GM21423 (cell line): ENCODE data around the gene GLIS1.

ENCODE experiments used
- ATAC-seq: cut with Tn5 transposase; IDR thresholded peaks from one replicate; pipeline ENCODE4 v1.9.1; 2021; ENCODE audit warnings: mild to moderate bottlenecking, moderate library complexity; ENCODE audit not compliant: unreplicated experiment

Gene GLIS1

DNA sequence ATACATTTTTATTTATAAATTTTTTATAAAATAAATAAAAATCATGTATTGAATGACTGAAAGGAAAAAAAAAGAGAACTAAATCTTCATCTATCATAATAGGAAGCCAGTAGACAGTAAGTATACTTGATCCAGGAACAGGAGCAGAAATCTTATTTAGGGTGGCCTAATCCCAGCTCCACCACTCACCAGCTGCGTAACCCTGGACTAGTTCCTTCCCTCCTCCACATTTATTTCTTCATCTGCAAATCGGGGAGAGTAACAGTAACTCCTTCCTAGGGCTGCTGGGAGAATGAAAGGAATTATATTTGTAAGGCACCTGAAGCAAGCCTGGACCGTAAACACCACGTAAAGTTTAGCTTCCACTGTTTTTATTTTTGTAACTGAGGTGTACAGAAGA, 17.9 kb downstream of the GLIS1 start:
- no peak for ATAC-seq

DNA sequence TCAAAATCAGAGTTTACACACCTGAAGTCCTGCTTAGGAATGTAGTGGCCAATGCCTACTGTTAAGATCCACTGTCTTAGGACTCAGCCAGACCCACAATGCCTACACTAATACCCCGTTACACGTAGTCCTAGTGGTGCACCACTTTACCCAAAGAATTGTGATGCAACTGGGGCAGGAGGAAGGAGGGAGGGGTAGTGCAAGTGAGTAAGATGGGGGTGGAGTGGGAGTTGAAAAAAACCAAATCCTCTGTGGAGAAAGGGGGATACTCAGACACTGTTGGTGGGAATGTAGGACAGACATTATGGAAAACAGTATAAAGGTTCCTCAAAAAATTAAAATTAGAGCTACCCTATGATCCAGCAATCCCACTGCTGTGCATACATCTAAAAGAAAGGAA, 19.5 kb downstream of the GLIS1 start:
- ATAC-seq: no peak

DNA sequence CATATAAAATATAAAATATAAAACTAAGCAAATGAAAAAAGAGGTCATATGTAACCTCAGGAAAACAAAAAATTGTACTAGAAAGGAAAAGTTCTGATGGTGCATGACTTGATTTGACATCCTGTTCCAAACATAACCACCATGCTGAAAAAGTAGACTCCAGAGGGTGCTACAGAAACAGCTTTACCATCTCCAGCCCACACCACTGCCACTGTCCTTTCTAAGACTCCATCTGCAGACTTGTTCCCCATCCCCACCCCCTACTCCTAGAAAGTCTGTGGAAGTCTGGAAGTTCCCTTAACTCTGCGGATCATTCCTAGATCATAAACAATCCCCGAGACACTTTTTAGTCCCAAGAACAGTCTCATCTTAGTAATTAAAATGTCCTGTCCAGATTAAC, 20.5 kb downstream of the GLIS1 start:
- ATAC-seq: no peak

DNA sequence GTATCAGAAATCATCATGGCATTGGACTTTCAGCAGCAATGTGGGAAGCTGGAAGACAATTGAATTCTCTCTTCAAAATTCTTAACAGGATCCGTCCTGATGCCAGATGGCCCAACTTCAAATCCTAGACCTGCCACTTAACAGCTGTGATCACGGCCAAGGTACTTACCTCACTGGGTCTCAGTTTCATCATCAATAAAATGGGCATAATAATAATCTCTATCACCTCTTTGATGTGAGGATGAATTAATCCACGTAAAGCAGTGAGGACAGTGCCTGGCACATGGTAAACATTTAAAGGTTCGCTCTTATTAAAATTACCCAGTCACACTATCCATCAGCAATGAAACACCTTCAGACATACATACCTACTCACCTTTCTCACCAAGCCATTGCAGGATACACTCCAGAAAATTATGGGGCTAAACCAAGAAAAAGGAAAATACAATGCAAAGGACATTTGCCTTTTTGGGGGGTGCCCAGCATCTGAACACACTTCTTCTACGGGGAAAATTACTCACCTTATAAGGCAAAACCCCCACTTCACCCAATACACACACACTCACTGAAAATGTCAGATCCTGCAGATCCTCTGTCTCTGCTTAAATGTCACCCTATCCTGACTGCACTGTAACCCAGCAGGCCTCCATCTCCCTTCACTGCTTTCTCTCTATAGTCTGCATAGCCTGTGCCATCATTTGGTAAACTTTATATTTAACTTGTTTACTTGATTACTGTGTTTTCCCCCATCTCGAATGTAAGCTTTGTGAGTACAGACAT, 21.7 kb downstream of the GLIS1 start:
- no peak for ATAC-seq

DNA sequence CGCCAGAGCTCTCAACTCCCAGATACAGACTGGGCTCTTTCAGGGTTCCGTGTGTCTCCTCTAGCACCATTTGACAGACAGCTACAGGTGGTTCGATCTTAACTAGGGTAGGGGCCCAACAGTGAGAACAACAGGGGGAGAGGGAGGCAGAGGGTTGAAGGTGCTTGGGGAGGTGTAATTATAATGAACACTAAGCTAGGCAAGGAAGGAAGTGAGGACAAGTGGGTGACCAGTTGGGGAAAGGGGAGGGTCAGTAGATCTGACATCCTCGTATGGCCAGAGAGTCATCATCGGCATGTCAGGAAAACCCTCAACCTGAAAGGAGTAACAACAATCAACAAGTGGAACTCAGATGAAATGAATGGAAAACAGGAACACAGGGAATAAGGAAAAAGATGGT, 22.8 kb downstream of the GLIS1 start:
- ATAC-seq: no peak

DNA sequence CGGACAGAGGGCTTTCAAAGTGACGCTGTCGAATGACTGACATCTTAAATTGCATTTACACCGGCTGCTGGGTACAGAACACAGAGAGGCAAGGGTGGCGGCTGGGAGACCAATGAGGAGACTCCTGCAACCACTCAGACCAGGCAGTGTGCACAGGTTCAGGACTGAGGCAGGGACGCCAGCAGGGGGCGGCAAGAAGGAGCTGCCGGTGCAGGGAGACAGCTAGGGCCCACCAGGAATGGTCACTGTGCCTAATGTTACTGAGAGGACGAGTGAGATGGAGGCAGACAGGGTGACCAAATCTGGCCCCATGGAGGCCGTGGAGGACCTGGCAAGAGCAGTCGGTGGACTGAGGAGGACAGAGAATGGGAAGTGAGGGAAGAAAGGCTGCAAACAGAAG, 23.5 kb downstream of the GLIS1 start:
- ATAC-seq: no peak

DNA sequence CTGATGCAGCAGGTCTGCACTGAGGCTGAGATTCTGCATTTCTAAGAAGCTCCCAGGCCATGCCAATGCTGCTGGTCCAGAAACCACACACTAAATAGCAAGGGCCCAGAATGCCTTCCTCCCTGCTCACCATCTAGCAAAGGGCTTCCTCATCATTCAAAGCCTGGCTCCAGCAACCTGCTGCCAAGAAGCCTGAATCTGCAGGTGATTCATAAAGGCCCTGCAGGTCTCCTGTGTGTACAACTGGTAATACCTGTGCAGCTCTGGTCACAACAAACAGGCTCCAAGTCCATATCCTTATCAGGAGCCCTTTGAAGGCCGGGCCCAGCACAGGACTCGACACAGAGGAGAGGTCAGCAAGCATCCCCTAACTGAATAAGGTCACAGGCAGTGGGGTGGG, 26.7 kb downstream of the GLIS1 start:
- no peak for ATAC-seq

DNA sequence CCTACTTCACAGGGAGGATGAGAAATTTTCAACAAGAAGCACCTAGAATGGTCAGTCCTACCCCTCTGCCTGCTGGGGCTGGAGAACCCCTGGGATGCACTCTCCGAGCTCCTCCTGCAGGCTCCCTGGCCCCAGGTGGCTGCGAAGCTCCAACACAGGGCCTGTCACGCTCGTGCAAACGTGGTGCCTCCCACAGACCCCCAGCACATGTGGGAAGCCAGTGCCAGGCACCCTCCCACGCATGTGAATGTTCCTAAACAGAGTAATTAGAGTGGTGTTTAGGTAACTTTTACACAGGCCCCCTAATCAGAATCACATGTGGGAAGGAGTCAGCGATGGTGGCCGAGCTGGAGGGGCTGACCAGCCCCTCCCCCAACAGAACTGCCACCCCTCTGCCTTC, 28.4 kb downstream of the GLIS1 start:
- ATAC-seq: no peak

DNA sequence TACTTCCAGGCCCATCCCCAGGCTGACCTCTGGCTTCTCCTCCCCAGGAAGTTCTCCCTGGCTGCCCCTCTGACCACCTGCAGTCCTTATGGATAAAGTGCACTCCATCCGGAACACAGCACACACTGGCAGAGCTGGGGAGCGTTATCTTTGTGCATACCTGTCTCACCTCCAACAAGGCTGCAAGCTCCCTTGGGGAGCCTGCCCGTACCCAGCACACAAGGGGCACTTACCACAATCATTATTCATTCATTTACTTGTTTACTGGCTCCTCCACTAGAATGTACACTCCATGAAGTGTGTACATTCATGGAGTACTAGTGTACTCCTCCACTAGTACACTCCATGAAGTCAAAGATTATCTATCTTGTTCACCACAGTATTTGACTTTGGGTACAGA, 30.3 kb downstream of the GLIS1 start:
- no peak for ATAC-seq

DNA sequence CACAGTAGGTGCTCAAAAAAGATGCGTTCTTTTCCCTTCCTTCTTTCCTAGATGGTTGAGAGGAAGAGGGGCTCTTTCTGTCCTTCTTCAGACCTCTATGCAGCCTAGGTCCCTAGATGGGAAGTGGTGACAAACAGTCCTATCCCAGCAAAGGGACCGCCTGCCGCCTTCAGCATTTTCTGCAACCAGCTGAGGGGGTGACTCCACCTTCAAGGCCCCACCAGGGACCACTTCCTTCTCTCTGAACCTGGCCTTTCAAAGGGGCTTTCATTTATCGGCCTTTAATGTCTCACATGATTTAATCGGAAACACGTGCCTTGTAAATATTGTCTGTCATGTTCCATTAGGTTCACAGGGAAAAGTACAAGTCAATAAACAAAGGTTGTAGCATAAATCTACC, 32.6 kb downstream of the GLIS1 start:
- no peak for ATAC-seq

DNA sequence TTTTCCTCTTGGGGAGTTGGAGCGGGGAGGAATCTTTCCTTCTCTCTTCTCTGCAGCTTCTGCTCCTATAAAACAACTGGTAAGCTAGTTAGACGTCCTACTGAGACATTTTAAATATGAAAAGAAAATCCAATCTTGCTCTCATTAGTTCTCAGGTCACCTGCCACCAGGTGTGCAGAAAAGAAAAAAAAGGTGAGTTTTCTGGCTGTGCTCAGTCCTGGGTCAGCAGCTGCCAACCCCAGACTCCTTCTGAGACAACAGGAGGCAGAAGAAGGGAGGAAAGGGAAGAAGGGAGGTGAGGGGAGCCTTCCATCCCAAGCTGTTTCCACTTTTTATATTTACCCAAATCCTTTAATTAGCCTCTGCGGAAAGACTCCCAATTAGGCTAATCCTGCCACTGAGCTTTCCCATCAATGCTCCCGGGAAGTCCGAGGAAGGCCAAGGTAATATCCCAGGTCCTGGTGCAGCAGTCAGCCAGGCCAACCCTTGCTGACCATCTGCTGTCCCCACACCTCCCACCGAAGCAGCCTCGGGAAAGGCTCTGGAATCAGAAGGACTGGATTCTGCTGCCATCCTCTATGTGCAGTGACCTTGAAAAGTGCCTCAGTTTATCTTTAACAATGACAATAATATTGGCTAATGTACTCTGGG, 33.4 kb downstream of the GLIS1 start:
- no peak for ATAC-seq

DNA sequence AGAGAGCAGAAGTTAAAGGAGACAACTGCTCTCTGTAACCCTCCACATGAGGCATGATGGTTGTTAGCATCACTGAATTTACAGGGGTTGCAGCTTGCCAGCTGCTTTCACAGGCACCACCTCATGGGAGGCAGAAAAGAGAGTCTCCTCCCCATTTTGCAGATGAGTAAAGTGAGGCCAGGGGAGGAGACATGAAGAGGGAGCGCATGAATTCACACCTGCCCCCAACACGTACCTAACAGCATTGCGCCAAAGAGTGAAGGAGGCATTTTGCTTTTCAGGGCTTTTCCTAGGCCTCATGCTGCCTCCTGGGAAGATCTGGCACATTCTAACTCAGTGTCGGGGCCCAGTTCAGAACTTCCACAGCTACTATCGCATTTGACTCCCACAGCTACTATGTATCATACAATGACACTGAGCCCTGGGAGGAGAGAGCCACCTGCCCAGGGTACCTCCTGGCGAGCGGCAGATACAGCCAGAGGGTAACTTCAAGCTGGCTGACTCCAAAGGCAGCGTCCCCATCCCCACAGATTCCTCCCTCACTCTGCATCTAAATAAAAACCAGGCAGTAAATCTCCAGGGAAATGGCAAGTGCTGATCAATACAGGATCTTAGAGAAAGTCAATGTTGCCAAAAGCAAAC, 34.0 kb downstream of the GLIS1 start:
- ATAC-seq: no peak

DNA sequence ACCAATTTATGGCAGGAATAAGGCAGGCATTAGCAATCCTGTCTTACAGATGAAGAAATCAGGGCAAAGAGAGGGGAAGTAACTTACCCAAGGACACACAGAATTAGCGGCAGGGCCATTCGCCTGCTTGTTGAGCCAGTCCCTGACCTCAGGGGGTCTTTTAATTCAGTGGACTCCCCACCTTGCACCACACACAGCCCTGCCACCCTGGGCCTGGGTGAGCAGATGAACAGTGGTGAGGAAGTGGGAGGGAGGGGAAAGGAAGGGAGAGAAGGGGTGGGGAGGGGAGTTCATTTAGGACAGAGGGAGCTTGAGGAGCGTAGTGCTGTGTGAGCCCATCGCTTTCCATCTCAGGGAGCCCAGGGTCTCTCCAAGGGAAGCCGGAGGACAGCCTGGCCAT, 34.7 kb downstream of the GLIS1 start:
- ATAC-seq: no peak

DNA sequence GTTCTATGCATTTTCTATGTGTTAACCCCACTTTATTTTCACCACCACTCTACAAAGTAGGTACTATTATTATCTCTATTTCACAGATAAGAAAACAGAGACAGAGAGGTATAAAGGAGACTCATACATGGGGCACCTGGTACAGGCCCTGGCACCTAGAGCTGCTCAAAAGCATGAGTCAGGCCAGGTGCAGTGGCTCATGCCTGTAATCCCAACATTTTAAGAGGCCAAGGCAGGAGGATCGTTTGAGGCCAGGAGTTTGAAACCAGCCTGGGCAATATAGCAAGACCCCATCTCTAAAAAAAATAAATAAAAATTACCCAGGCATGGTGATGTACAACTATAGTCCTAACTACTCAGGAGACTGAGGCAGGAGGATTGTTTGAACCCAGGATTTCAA, 35.8 kb downstream of the GLIS1 start:
- no peak for ATAC-seq

DNA sequence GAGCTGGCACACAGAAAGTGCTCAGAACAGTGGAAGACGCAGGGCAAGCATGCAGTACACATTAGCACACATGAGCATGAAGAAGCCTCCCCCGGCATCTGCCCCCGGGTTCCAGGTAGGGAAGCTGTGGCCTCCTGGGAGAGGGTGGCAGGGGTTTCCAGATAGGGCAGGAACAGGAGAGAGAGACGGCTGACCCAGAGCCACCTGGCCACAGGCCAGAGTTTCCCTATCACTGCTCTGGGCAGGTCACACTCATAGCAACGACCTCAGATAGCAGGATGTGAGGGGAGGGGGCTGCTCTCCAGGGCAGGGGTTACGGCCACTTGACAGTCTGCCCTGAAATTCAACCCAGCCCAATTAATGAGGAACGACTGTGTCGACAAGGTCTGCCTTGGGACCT, 36.6 kb downstream of the GLIS1 start:
- no peak for ATAC-seq

DNA sequence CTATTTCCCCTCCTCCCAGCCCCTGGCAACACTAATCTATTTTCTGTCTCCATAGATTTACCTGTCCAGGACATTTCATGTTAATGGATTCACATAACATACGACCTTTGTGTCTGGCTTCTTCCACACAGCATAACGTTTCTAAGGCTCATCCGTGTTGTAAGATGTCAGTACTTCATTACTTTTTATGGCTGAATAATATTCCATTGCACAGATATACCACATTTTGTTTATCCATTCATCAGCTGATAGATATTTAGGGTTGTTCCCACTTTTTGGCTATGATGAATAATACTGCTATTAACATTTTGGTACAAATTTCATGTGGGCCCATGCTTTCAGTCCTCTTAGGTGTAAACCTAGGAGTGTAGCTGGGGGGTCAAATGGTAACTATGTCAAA, 38.2 kb downstream of the GLIS1 start:
- no peak for ATAC-seq

DNA sequence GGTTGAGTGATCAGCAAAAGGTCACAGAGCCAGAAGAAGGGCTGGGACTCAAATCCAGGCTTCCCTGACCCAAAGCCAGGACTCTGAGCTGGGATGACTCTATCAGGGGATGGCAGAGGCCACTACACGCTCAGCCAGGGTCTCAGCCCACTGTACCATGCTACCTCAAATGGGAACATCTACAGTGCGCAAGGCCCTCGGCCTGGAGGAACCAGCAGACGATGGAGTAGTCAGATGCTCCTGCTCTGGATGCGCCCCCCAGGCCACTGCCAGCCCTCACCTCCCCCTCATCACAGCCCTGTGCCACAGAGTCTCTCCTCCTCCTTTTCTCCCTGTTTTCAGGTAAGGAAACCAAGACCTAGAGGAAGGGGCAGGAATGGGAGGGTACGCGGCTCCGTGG, 39.0 kb downstream of the GLIS1 start:
- no peak for ATAC-seq

DNA sequence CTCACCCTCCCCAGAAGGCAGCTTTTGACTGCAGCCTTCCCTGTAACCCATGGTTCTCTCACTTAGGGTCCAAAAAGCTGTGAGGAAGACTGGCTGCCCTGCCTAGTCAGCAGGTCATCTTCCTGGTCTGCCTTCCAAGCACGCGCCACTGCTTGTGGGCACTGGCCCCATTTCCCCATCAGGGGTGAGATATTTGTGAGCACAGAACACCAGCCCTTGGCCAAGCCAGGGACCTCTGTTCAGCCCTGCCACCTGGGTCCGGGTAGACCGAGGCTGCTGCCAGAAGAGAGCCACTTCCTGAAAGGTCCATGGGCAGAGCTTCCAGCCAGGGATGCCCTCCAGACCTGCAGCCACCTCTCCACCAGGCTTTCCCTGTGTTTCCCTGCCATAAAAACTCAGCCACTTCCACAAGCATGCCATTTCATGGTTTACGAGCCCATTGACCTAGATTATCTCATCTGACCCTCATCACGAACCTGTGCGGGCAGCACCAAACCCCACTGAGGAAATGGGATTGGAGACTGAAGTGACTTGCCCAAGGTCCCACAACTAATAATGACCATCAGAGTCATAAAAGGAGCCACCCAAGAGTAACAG, 40.5 kb downstream of the GLIS1 start:
- ATAC-seq: no peak

DNA sequence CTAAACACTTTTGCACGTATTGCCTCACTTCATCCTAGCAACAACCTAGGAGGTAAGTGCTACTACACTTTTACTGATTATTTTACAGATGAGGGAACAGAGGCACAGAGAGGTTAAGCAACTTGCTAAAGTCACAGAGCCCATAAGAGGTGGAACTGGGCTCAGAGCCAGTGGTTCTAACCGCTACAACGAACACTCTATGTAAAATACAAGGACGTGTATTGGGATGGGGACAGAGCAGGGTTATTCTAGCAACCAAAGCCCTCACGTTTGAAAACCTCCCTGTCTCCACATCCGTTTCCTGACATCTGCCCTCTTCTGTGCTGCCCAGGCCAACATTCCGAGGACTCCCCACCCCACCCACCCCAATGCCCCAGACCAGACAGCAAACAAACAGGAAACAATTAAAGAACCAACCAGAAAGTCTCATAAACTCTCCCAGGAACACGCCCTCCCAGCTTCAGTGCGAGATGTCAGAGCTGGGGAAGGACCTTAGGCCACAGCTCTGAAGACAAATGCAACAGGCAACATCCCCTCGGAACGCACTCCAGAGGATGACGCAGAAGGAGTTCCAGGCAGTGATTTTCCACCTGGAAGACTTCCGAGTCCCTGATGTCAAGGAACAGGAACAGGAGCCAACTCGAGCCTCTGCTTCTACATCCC, 41.1 kb downstream of the GLIS1 start:
- no peak for ATAC-seq

DNA sequence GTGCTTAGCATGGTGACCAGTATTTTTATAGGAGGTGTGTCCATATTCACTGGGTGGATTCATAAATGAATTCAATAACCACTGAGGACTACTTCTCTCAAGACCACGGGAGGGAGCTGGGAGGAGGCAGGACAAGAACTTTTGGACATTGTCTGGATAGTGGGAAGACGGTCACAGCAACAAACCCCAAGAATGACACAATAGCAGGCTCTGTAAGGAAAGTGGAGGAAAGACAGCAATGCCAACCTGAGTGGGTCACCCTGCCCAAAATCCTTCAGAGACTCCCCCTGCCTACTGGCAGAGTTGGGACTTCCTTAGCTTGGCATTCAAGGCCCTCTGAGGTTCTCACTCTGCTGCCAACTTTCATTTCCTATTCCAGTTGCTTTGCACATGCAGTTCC, 42.0 kb downstream of the GLIS1 start:
- no peak for ATAC-seq

DNA sequence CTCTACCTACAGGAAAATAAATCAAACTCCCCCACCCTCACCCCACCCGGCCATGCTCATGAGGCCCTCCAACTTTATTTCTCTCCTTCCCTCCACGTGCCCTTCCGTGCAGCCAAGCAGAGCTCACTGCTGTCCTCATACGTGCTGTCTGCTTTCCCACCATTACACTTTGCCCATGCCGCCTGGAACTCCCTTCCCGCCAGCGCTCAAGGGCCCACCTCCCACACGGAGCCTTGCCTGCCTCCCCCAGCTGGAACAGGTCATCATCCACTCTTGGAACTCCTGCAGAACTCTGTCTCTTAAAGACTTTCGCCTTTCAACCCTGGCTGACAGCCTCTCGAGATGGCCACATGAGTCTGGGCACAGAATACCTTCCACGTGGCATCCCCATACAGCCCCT, 42.4 kb downstream of the GLIS1 start:
- ATAC-seq: no peak
